Measurements from ENCODE around the gene DAZAP1. TPM values are rescaled to one million over a fixed set of nuclear protein-coding genes. Genes with fewer than 3 reads are reported as not detected.

The DAZAP1 gene
- total and polyA plus RNA-seq, 7 experiments from 2014 or later: 5.0 to 227 (median 138) TPM

DNA sequence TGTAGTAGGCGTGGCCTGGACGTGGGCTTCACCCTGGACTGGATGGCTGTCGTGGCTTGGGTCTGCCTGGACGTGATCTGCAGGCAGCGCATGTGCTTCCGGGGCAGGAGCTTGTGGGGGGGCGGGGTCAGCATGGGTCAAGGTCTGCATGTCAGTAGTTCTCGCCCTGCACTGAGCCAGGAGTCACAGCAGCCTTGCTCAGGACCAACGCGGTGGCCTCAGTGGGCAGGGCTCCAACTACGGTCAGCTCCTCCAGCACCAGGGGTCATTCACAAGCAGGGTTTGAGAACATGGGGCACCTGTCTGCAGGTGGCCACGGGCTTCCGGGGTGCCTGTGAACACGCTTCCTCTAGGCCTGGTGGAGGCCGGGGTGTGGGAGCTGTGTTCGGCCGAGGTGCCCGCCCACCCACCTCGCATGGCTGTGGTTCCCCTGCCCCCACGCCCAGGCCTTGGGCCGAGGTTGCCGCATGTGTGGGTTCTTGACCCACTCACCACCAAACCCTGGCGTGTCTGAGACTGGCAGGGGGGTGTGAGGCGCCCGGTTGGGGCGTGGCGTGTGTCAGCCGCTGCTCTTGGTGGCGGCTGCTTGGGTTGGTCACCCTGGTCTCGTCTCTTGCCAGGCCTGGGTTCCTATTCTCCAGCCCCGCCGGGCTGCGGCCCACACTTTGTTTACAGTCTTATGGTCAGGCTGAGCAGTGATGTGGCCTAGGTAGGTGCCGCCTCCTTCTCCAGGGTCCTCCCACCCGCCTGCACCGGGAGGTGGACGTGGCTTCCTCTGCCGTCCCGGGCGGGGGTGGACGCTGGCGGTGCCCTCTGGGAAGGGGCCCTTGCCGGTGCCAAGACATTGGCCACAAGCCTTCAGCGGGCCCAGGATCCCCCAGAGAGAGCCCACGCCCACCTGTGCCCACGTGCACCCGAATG, 26.0 kb downstream of the DAZAP1 start:
- DNase-seq (no peak), ATAC-seq (no peak)
- peaks cover 0 to 4% of the 10 kb centered on the region in 2 donors for H3K4me1 ChIP-seq (ENCODE audit: control insufficient read depth in 2 of 2, insufficient read depth in 2 of 2, low read length in 2 of 2)
- no peaks in the 10 kb centered on the region for H3K9me3 ChIP-seq (ENCODE audit: control insufficient read depth in 2 of 3, low read length in 3 of 3)
- no peak overlapping the region for H3K27ac ChIP-seq (ENCODE audit: low read depth, low read length)
- H3K36me3 ChIP-seq (ENCODE audit: control insufficient read depth in 2 of 3, insufficient read depth in 3 of 3, low read length in 3 of 3): peaks cover 0 to 65% (median 7%) of the 10 kb centered on the region in 3 experiments
- no peak overlapping the region for H3K4me3 ChIP-seq (ENCODE audit: low read length)
- CTCF ChIA-PET: no interaction called here
- intact Hi-C loops (cut with micrococcal nuclease): no loop called here
- no peaks in the 10 kb centered on the region for H3K27me3 ChIP-seq (ENCODE audit: control insufficient read depth in 2 of 2, insufficient read depth in 2 of 2, low read length in 2 of 2)
- Mint-ChIP-seq H3K36me3 (peaks cover 0 to 7% (median 4%) of the 10 kb centered on the region in 5 donors), H3K27me3 (no peaks in the 10 kb centered on the region), H3K4me3 (no peak overlapping the region), H3K9me3 (peaks cover 0 to 3% (median 0%) of the 10 kb centered on the region in 11 donors), H3K4me1 (peaks cover 0 to 8% (median 5%) of the 10 kb centered on the region in 7 donors), H3K27ac (no peak overlapping the region)
- POLR2A ChIA-PET: interaction anchor here (0.9 kb wide), 1 partner anchor 15 kb away, joined by 3 read pairs; no protein-coding TSS in a partner anchor

DNA sequence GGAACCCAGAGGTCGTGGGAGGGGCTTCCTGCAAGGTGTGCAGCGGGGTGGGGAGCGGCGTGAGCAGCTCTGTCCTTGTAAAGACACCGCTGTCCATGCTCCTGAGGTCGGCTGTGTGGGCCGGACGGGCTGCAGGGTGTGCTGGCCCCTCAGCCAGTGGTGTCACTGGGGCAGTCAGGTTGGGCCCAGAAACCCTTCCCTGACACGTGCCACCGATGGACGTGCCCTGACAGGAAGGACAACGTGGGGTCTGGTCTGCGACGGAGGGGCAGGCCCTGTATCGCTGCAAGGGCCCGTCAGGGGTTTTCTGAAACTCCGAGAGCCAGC, 26.6 kb downstream of the DAZAP1 start:
- Mint-ChIP-seq H3K27me3 (no peaks in the 10 kb centered on the region), H3K4me1 (peaks cover 0 to 9% (median 6%) of the 10 kb centered on the region in 7 donors), H3K36me3 (peaks cover 0 to 7% (median 4%) of the 10 kb centered on the region in 5 donors), H3K27ac (no peak overlapping the region), H3K4me3 (no peak overlapping the region), H3K9me3 (peaks cover 0 to 3% (median 0%) of the 10 kb centered on the region in 11 donors)
- POLR2A ChIA-PET: no interaction called here
- Histone ChIP-seq H3K36me3 (ENCODE audit: control insufficient read depth in 2 of 3, insufficient read depth in 3 of 3, low read length in 3 of 3) (peaks cover 0 to 63% (median 7%) of the 10 kb centered on the region in 3 experiments), H3K9me3 (ENCODE audit: control insufficient read depth in 2 of 3, low read length in 3 of 3) (no peaks in the 10 kb centered on the region), H3K4me1 (ENCODE audit: control insufficient read depth in 2 of 2, insufficient read depth in 2 of 2, low read length in 2 of 2) (peaks cover 0 to 4% of the 10 kb centered on the region in 2 donors), H3K27me3 (ENCODE audit: control insufficient read depth in 2 of 2, insufficient read depth in 2 of 2, low read length in 2 of 2) (no peaks in the 10 kb centered on the region), H3K27ac (ENCODE audit: low read depth, low read length) (no peak overlapping the region), H3K4me3 (ENCODE audit: low read length) (no peak overlapping the region)
- CTCF ChIA-PET: no interaction called here
- no peak for DNase-seq
- no peak for ATAC-seq
- intact Hi-C loops (cut with micrococcal nuclease): no loop called here

DNA sequence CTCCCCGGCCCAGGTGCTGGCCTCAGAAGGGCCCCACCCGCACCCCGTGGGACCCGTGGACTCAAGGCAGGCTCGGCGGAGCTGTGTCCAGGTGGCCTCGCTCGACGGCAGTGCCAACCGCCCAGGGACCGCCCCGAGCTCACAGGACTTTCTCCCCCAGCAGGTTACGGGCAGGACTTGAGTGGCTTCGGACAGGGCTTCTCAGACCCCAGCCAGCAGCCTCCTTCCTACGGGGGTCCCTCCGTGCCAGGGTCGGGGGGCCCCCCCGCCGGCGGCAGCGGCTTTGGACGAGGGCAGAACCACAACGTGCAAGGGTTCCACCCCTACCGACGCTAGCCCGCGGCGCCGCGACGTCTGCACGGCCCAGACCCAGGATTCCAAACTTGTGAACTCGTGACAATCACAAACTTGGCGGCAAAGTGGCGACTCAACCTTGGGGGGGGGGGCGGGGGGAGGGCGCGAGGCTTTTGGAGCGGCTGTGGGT, 27.2 kb downstream of the DAZAP1 start:
- Mint-ChIP-seq H3K27me3 (no peaks in the 10 kb centered on the region), H3K9me3 (peaks cover 0 to 3% (median 0%) of the 10 kb centered on the region in 11 donors), H3K36me3 (peaks cover 0 to 9% (median 4%) of the 10 kb centered on the region in 5 donors), H3K27ac (no peak overlapping the region), H3K4me3 (no peak overlapping the region), H3K4me1 (peaks cover 2 to 12% (median 8%) of the 10 kb centered on the region in 7 donors)
- H3K27ac ChIP-seq (ENCODE audit: low read depth, low read length): no peak overlapping the region
- H3K4me3 ChIP-seq (ENCODE audit: low read length): no peak overlapping the region
- CTCF ChIA-PET: no interaction called here
- H3K36me3 ChIP-seq (ENCODE audit: control insufficient read depth in 2 of 3, insufficient read depth in 3 of 3, low read length in 3 of 3): peaks cover 0 to 62% (median 9%) of the 10 kb centered on the region in 3 experiments
- no peaks in the 10 kb centered on the region for H3K27me3 ChIP-seq (ENCODE audit: control insufficient read depth in 2 of 2, insufficient read depth in 2 of 2, low read length in 2 of 2)
- no peak for DNase-seq
- intact Hi-C loops (cut with micrococcal nuclease): no loop called here
- H3K4me1 ChIP-seq (ENCODE audit: control insufficient read depth in 2 of 2, insufficient read depth in 2 of 2, low read length in 2 of 2): peaks cover 5 to 8% of the 10 kb centered on the region in 2 donors
- POLR2A ChIA-PET: no interaction called here
- no peaks in the 10 kb centered on the region for H3K9me3 ChIP-seq (ENCODE audit: control insufficient read depth in 2 of 3, low read length in 3 of 3)
- no peak for ATAC-seq

DNA sequence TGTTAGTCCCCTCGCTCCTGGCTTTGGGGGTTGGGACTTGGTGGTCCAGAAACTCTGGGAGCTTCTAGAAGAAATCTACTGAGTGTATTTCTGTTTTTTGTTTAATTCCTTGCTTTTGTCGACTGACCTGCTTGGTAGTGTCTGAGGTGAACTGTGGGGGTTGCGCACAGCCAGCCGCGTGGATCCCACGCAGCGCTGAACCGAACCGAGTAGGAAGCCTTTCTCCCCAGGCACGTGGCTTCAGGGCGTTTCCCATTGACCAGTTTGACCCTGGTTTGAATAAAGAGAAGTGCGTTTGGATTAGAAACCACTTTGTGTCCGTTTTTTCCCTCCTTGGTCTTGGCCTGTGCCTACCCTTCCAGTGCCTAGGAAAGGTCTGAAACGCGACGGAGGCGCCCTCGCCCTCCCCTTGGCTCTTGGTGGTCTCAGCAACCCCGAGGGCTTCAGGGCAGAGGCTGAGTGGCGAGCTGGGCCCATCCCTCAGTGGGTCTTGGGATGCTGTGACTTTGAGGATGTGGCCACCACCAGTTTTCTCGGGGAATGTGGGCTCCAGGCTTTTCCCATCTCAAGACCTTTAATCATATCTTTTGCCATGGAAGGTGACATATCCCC, 28.1 kb downstream of the DAZAP1 start:
- H3K9me3 Mint-ChIP-seq: peaks cover 0 to 4% (median 0%) of the 10 kb centered on the region in 11 donors
- peaks cover 8 to 21% (median 14%) of the 10 kb centered on the region in 7 donors for H3K4me1 Mint-ChIP-seq
- no peak for DNase-seq
- H3K36me3 Mint-ChIP-seq: peaks cover 0 to 13% (median 4%) of the 10 kb centered on the region in 5 donors
- no peak overlapping the region for H3K4me3 Mint-ChIP-seq
- no peak for ATAC-seq
- ChIA-PET POLR2A (interaction anchor here (1.3 kb wide), 1 partner anchor 27 kb away, joined by 3 read pairs; no protein-coding TSS in a partner anchor), CTCF (no interaction called here)
- no peak overlapping the region for H3K4me3 ChIP-seq (ENCODE audit: low read length)
- peaks cover 0 to 62% (median 16%) of the 10 kb centered on the region in 3 experiments for H3K36me3 ChIP-seq (ENCODE audit: control insufficient read depth in 2 of 3, insufficient read depth in 3 of 3, low read length in 3 of 3)
- intact Hi-C loops (cut with micrococcal nuclease): no loop called here
- no peaks in the 10 kb centered on the region for H3K27me3 ChIP-seq (ENCODE audit: control insufficient read depth in 2 of 2, insufficient read depth in 2 of 2, low read length in 2 of 2)
- no peaks in the 10 kb centered on the region for H3K27me3 Mint-ChIP-seq
- peaks cover 8 to 11% of the 10 kb centered on the region in 2 donors for H3K4me1 ChIP-seq (ENCODE audit: control insufficient read depth in 2 of 2, insufficient read depth in 2 of 2, low read length in 2 of 2)
- no peaks in the 10 kb centered on the region for H3K9me3 ChIP-seq (ENCODE audit: control insufficient read depth in 2 of 3, low read length in 3 of 3)
- H3K27ac Mint-ChIP-seq: peak overlapping the region in 1 of 9 donors; percentile 16
- no peak overlapping the region for H3K27ac ChIP-seq (ENCODE audit: low read depth, low read length)

DNA sequence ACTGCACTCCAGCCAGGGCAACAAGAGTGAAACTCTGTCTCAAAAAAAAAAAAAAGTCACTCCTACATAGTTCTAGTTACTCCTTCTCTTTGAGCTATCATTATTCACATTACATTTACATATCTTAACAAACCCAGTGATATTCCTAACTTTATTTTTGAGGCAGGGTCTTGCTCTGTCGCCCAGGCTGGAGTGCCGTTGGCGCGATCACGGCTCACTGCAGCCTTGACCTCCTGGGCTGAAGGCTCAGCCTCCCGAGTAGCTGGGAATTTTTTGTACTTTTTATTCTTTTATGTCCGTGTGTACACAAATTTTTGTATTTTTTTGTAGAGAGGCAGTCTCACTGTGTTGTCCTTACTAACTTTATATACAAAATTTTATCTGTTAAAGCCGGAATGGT, 30.2 kb downstream of the DAZAP1 start:
- ATAC-seq: no peak
- Histone ChIP-seq H3K27me3 (ENCODE audit: control insufficient read depth in 2 of 2, insufficient read depth in 2 of 2, low read length in 2 of 2) (no peaks in the 10 kb centered on the region), H3K4me1 (ENCODE audit: control insufficient read depth in 2 of 2, insufficient read depth in 2 of 2, low read length in 2 of 2) (peaks cover 8 to 11% of the 10 kb centered on the region in 2 donors), H3K27ac (ENCODE audit: low read depth, low read length) (no peak overlapping the region), H3K36me3 (ENCODE audit: control insufficient read depth in 2 of 3, insufficient read depth in 3 of 3, low read length in 3 of 3) (peaks cover 14 to 69% (median 18%) of the 10 kb centered on the region in 3 experiments), H3K9me3 (ENCODE audit: control insufficient read depth in 2 of 3, low read length in 3 of 3) (no peaks in the 10 kb centered on the region), H3K4me3 (ENCODE audit: low read length) (no peak overlapping the region)
- CTCF ChIA-PET: interaction anchor here (0.6 kb wide), 1 partner anchor 901 kb away, joined by 3 read pairs; no protein-coding TSS in a partner anchor
- H3K9me3 Mint-ChIP-seq: peaks cover 0 to 6% (median 0%) of the 10 kb centered on the region in 11 donors
- H3K4me1 Mint-ChIP-seq: peaks cover 9 to 34% (median 15%) of the 10 kb centered on the region in 7 donors
- no peak for DNase-seq
- H3K27me3 Mint-ChIP-seq: no peaks in the 10 kb centered on the region
- H3K4me3 Mint-ChIP-seq: peak overlapping the region in 7 of 10 donors; percentile 29 to 99 (median 96)
- POLR2A ChIA-PET: interaction anchor here (0.6 to 1.6 kb wide), 5 partner anchors 17 to 927 kb away, joined by 3 to 6 read pairs (median 5); partner anchors contain the start of genes CIRBP and MBD3
- intact Hi-C loops (cut with micrococcal nuclease): loop anchor here (1.0 to 2.0 kb wide), 10 partner anchors 30 to 168 kb away; partner anchors contain the start of genes C19orf25 (in 2 of the 2), DAZAP1 (in 2 of the 2), FAM174C (in 2 of the 2) and ADAMTSL5 (in 1 of the 2)
- H3K27ac Mint-ChIP-seq: peak overlapping the region; percentile 38 to 100 (median 97)
- H3K36me3 Mint-ChIP-seq: peaks cover 0 to 26% (median 8%) of the 10 kb centered on the region in 5 donors

Measured in naive thymus-derived CD4-positive, alpha-beta T cell (primary cell).